ENCODE data around the gene FBN2.
"Not testable (repeated sequence)": the region's sequence is repeated elsewhere in the genome, so short reads cannot be mapped to it uniquely, and the experiment has no call there.

The FBN2 gene

GRCh38 chr5:128357226-128357625, 180.8 kb downstream of the FBN2 start:
- no peak for DNase-seq (ENCODE audit: low spot score)

GRCh38 chr5:128355961-128356360, 182.1 kb downstream of the FBN2 start:
- DNase-seq (ENCODE audit: low spot score) = no peak

GRCh38 chr5:128353441-128354107, 184.5 kb downstream of the FBN2 start:
- no peak for DNase-seq (ENCODE audit: low spot score)

- no peak for DNase-seq (ENCODE audit: low spot score)
These were observed 187.3 kb downstream of the FBN2 start for GRCh38 chr5:128350705-128351104.

- DNase-seq (ENCODE audit: low spot score) = no peak
These were observed 188.8 kb downstream of the FBN2 start for GRCh38 chr5:128349044-128349858.

- DNase-seq (ENCODE audit: low spot score) = no peak
These were observed 192.0 kb downstream of the FBN2 start for GRCh38 chr5:128346038-128346437.

- no peak for DNase-seq (ENCODE audit: low spot score)
These were observed 192.8 kb downstream of the FBN2 start for GRCh38 chr5:128345247-128345646.

- DNase-seq (ENCODE audit: low spot score) = no peak
These were observed 194.9 kb downstream of the FBN2 start for GRCh38 chr5:128343168-128343567.

GRCh38 chr5:128341056-128341455, 197.0 kb downstream of the FBN2 start:
- DNase-seq (ENCODE audit: low spot score) = no peak

- no peak for DNase-seq (ENCODE audit: low spot score)
These were observed 197.4 kb downstream of the FBN2 start for GRCh38 chr5:128340648-128341047.

GRCh38 chr5:128339585-128339984, 198.5 kb downstream of the FBN2 start:
- DNase-seq (ENCODE audit: low spot score) = no peak

GRCh38 chr5:128338649-128339048, 199.4 kb downstream of the FBN2 start:
- DNase-seq (ENCODE audit: low spot score) = no peak

GRCh38 chr5:128335339-128335738, 202.7 kb downstream of the FBN2 start:
- DNase-seq (ENCODE audit: low spot score) = no peak

- no peak for DNase-seq (ENCODE audit: low spot score)
These were observed 203.9 kb downstream of the FBN2 start for GRCh38 chr5:128334010-128334716.

- no peak for DNase-seq (ENCODE audit: low spot score)
These were observed 206.8 kb downstream of the FBN2 start for GRCh38 chr5:128331261-128331660.

- DNase-seq (ENCODE audit: low spot score) = no peak
These were observed 208.6 kb downstream of the FBN2 start for GRCh38 chr5:128329386-128329939.

GRCh38 chr5:128328446-128328845, 209.6 kb downstream of the FBN2 start:
- no peak for DNase-seq (ENCODE audit: low spot score)

GRCh38 chr5:128328007-128328406, 210.0 kb downstream of the FBN2 start:
- DNase-seq (ENCODE audit: low spot score) = no peak

- DNase-seq (ENCODE audit: low spot score) = not testable (repeated sequence)
These were observed 216.6 kb downstream of the FBN2 start for GRCh38 chr5:128321418-128321817.

GRCh38 chr5:128318691-128319090, 219.4 kb downstream of the FBN2 start:
- DNase-seq (ENCODE audit: low spot score) = no peak

GRCh38 chr5:128317481-128317880, 220.6 kb downstream of the FBN2 start:
- DNase-seq (ENCODE audit: low spot score) = no peak

GRCh38 chr5:128315671-128316070, 222.4 kb downstream of the FBN2 start:
- DNase-seq (ENCODE audit: low spot score) = no peak

GRCh38 chr5:128305341-128305740, 232.7 kb downstream of the FBN2 start:
- DNase-seq (ENCODE audit: low spot score) = no peak
